T follicular helper cell (primary cell): ENCODE data around the gene IFNL4.
"Not testable (repeated sequence)": the region's sequence is repeated elsewhere in the genome, so short reads cannot be mapped to it uniquely, and the experiment has no call there.

Experiments used
- DNase-seq: peaks from one replicate; pipeline ENCODE4 v3.0.0-alpha.2; 2020; ENCODE audit warnings: low read depth

IFNL4 gene

GRCh38 chr19:39223703-39224279 lies 24.9 kb downstream of the IFNL4 start:
- DNase-seq: no peak

- DNase-seq: not testable (repeated sequence)
Measured at GRCh38 chr19:39219108-39219507, 29.5 kb downstream of the IFNL4 start.

- DNase-seq: no peak
Measured at GRCh38 chr19:39218230-39219007, 30.2 kb downstream of the IFNL4 start.

GRCh38 chr19:39217094-39217493 lies 31.6 kb downstream of the IFNL4 start:
- DNase-seq: no peak

- DNase-seq: not testable (repeated sequence)
Measured at GRCh38 chr19:39215323-39215722, 33.3 kb downstream of the IFNL4 start.

GRCh38 chr19:39212375-39212742 lies 36.3 kb downstream of the IFNL4 start:
- DNase-seq: peak; percentile 28

- no peak for DNase-seq
Measured at GRCh38 chr19:39211731-39212374, 36.8 kb downstream of the IFNL4 start.

GRCh38 chr19:39209196-39209595 lies 39.5 kb downstream of the IFNL4 start:
- no peak for DNase-seq

GRCh38 chr19:39208175-39208795 lies 40.4 kb downstream of the IFNL4 start:
- DNase-seq: no peak

- no peak for DNase-seq
Measured at GRCh38 chr19:39207293-39207836, 41.3 kb downstream of the IFNL4 start.

- DNase-seq: no peak
Measured at GRCh38 chr19:39206122-39206521, 42.5 kb downstream of the IFNL4 start.

- DNase-seq: no peak
Measured at GRCh38 chr19:39205449-39205764, 43.2 kb downstream of the IFNL4 start.

GRCh38 chr19:39203372-39204341 lies 45.0 kb downstream of the IFNL4 start, which contains the start of gene SYCN:
TSS of gene SYCN (minus strand) at chr19:39204263. CDS start at chr19:39204254, 9 bp downstream.
- DNase-seq: no peak

GRCh38 chr19:39202998-39203355 lies 45.7 kb downstream of the IFNL4 start:
- DNase-seq: no peak

GRCh38 chr19:39200803-39201115 lies 47.9 kb downstream of the IFNL4 start:
- no peak for DNase-seq

GRCh38 chr19:39200066-39200802 lies 48.4 kb downstream of the IFNL4 start:
- no peak for DNase-seq

GRCh38 chr19:39199025-39199424 lies 49.6 kb downstream of the IFNL4 start:
- DNase-seq: no peak

- no peak for DNase-seq
Measured at GRCh38 chr19:39197808-39198207, 50.8 kb downstream of the IFNL4 start.

- DNase-seq: no peak
Measured at GRCh38 chr19:39196860-39197562, 51.6 kb downstream of the IFNL4 start, which contains the start of gene NCCRP1. TSS of gene NCCRP1 (plus strand) at chr19:39196964. CDS start at chr19:39196983, 19 bp downstream.

- no peak for DNase-seq
Measured at GRCh38 chr19:39196320-39196719, 52.3 kb downstream of the IFNL4 start.
